Measurements from ENCODE around the gene CADPS.

- TF ChIP-seq POLR2A (IDR thresholded peaks at IDR 0.05; ENCODE audit: low read length) (no peak), GATA1 (IDR thresholded peaks at IDR 0.05; ENCODE audit: low read depth, low read length) (no peak)
Measured at GRCh38 chr3:62365391-62366125, 509.7 kb downstream of the CADPS start.
